Prostate gland (tissue), 2 donors: ENCODE data around the gene ST3GAL2. TPM values are rescaled to one million over a fixed set of nuclear protein-coding genes. Genes with fewer than 3 reads are reported as not detected.

ENCODE experiments used
- DNase-seq: peaks from one replicate; pipeline ENCODE4 v3.0.0-alpha.2; 2019; ENCODE audit warnings: low spot score
- H3K27ac ChIP-seq, 2 donors: fragments of 200-600 bp; sonication (generic); 2 replicates each; pipeline ENCODE4 v1.5.1; 2017 to 2019
- H3K27me3 ChIP-seq: fragments of 200-600 bp; sonication (generic); replicated peaks from 2 replicates; pipeline ENCODE4 v1.5.1; 2019; ENCODE audit not compliant: insufficient read depth
- H3K36me3 ChIP-seq, 2 donors: fragments of 200-600 bp; sonication (generic); 1 replicate in 1 of 2; 2 replicates in 1 of 2; pipeline versions ENCODE4 v1.5.1 to v1.8.1; 2017 to 2019
- H3K4me1 ChIP-seq: fragments of 200-600 bp; sonication (generic); replicated peaks from 2 replicates; pipeline ENCODE4 v1.5.1; 2019
- H3K4me3 ChIP-seq, 2 donors: fragments of 200-600 bp; sonication (generic); 2 replicates each; pipeline ENCODE4 v1.5.1; 2017 to 2019
- H3K9me3 ChIP-seq: fragments of 200-600 bp; sonication (generic); 2 replicates; pipeline ENCODE4 v1.5.1; 2017
- POLR2A ChIP-seq: fragments of 450-650 bp; IDR thresholded peaks from one replicate; pipeline ENCODE4 v1.6.1; 2016; ENCODE audit warnings: antibody characterized with exemption, mild to moderate bottlenecking
- POLR2AphosphoS5 ChIP-seq: sonication (generic); formaldehyde crosslinking; IDR thresholded peaks from one replicate; pipeline ENCODE4 v1.6.1; 2017; ENCODE audit warnings: antibody characterized with exemption
- WGBS: methylation state at CpG from one replicate; pipeline ENCODE4 v1.1.5; 2018; 5-methylcytosine and 5-hydroxymethylcytosine counted together
- intact Hi-C: fragments of 100-400 bp; cut with DNase I; formaldehyde crosslinking; loops from one replicate; pipeline ENCODE4 v1.14.2; 2022
- total RNA-seq, 2 donors: library from RNA; depleted of rRNA; stranded (reverse); fragments of >200 nt; gene quantifications; one replicate each; pipeline ENCODE4 v1.1.0, GENCODE V29; 2016
- TF ChIP-seq, protein P1 (sequence below), 4 experiments: fragments of 200-600 bp in 2 of 4; fragments of 450-650 bp in 2 of 4; sonication (generic) in 2 of 4; IDR thresholded peaks; 1 replicate in 3 of 4; 2 replicates in 1 of 4; pipeline ENCODE4 v1.5.1; 2016 to 2019; ENCODE audit warnings: antibody characterized with exemption in 4 of 4, mild to moderate bottlenecking in 2 of 4, moderate library complexity in 2 of 4

The ST3GAL2 gene
- total RNA-seq, 2 donors from 2014 or later: 8.7 to 54.5 TPM

DNA sequence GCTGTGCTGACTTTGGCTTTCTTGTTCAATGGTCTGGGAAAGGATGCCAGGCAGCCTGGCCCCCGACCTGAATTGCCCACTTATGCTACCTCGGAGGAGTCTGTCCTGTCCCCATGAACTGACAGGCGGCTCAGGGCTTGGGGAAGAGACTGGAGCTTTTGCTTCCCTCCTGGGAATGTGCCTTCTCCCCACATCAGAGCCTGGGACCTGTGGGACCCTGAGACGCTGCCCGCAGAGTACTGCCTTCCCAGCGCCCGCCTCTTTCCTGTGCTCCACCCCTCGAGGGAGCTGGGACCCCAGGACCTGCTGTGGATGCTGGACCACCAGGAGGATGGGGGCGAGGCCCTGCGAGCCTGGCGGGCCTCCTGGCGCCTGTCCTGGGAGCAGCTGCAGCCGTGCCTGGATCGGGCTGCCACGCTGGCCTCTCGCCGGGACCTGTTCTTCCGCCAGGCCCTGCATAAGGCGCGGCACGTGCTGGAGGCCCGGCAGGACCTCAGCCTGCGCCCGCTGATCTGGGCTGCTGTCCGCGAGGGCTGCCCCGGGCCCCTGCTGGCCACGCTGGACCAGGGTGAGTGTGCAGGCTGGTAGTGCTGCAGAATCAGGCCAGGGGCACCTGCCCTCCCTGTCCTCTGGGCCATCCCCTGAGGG is 34.0 kb upstream of the ST3GAL2 start:
- Histone ChIP-seq H3K4me3 (no peak overlapping the region), H3K9me3 (no peaks in the 10 kb centered on the region), H3K27me3 (no peaks in the 10 kb centered on the region), H3K36me3 (peaks cover 0 to 3% of the 10 kb centered on the region in 2 donors), H3K27ac (no peak overlapping the region), H3K4me1 (no peaks in the 10 kb centered on the region)
- 81% methylated on average over 28 of the region's 28 CpGs for WGBS
- no peak for DNase-seq
- TF ChIP-seq POLR2A (no peak), POLR2AphosphoS5 (no peak)
- TF ChIP-seq, protein P1, sequence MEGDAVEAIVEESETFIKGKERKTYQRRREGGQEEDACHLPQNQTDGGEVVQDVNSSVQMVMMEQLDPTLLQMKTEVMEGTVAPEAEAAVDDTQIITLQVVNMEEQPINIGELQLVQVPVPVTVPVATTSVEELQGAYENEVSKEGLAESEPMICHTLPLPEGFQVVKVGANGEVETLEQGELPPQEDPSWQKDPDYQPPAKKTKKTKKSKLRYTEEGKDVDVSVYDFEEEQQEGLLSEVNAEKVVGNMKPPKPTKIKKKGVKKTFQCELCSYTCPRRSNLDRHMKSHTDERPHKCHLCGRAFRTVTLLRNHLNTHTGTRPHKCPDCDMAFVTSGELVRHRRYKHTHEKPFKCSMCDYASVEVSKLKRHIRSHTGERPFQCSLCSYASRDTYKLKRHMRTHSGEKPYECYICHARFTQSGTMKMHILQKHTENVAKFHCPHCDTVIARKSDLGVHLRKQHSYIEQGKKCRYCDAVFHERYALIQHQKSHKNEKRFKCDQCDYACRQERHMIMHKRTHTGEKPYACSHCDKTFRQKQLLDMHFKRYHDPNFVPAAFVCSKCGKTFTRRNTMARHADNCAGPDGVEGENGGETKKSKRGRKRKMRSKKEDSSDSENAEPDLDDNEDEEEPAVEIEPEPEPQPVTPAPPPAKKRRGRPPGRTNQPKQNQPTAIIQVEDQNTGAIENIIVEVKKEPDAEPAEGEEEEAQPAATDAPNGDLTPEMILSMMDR (IDR thresholded peaks at IDR 0.05): no peak
- intact Hi-C loops: no loop called here

GRCh38 chr16:70470927-70471341 is 32.0 kb upstream of the ST3GAL2 start:
- 60% methylated on average over 17 of the region's 17 CpGs for WGBS
- H3K4me3 ChIP-seq: no peak overlapping the region

DNA sequence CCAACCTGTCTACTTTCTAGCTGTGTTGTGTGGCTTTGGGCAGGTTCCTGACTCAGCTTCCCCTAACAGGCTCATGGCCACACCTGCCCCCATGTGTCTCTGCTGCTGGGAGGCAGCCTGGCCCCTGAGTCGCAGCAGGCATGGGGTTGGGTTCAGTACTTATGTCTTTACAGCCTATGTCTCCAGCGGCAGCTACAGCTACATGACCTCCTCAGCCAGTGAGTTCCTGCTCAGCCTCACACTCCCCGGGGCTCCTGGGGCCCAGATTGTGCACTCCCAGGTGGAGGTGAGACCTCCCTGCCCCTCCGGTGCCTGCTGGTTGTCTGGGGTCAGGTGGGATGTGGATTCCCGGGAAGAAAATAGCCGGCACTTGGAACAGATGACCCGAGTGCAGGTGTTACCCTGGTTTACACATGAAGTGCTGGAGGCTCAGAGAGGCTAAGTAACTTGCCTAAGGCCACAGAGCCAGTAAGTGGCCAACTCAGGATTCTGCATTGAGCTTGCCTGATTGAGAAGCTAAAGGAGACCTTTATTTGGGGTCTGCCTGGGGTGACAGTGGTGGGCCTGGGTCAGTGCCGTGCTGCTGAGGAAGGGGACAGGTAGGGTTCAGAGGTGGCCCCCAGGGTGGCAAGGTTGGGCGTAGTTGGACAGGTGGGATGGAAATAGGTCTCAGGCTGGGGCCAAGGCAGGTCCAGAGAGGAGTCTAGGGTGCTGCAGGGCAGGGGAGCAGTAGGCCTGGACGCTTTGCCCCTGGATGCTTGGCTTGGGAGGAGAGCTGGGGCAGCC is 31.4 kb upstream of the ST3GAL2 start:
- WGBS: 89% methylated on average over 10 of the region's 10 CpGs
- intact Hi-C loops: no loop called here
- peaks cover 0 to 3% of the 10 kb centered on the region in 2 donors for H3K36me3 ChIP-seq

More at GRCh38 chr16:70470927-70471341, 32.0 kb upstream of the ST3GAL2 start:
- TF ChIP-seq POLR2AphosphoS5: no peak
- TF ChIP-seq, protein P1 (IDR thresholded peaks at IDR 0.05): peak in 3 of 4 experiments; percentile 29 to 48 (median 47)
- Histone ChIP-seq H3K9me3 (no peaks in the 10 kb centered on the region), H3K36me3 (peaks cover 0 to 3% of the 10 kb centered on the region in 2 donors), H3K4me1 (no peaks in the 10 kb centered on the region), H3K27ac (no peak overlapping the region), H3K27me3 (no peaks in the 10 kb centered on the region)
- intact Hi-C loops: no loop called here
- DNase-seq: no peak

GRCh38 chr16:70468776-70469525 is 30.1 kb upstream of the ST3GAL2 start:
- peaks cover 0 to 3% of the 10 kb centered on the region in 2 donors for H3K36me3 ChIP-seq
- no peaks in the 10 kb centered on the region for H3K9me3 ChIP-seq
- no peaks in the 10 kb centered on the region for H3K4me1 ChIP-seq
- no peak overlapping the region for H3K4me3 ChIP-seq
- WGBS: 95% methylated on average over 16 of the region's 16 CpGs
- TF ChIP-seq POLR2A (no peak), POLR2AphosphoS5 (no peak)
- TF ChIP-seq, protein P1 (IDR thresholded peaks at IDR 0.05): no peak
- H3K27me3 ChIP-seq: no peaks in the 10 kb centered on the region
- no peak for DNase-seq
- no peak overlapping the region for H3K27ac ChIP-seq
- intact Hi-C loops: no loop called here

More for the DNA sequence above, 31.4 kb upstream of the ST3GAL2 start:
- H3K27ac ChIP-seq: no peak overlapping the region
- no peak overlapping the region for H3K4me3 ChIP-seq
- H3K9me3 ChIP-seq: no peaks in the 10 kb centered on the region
- no peaks in the 10 kb centered on the region for H3K4me1 ChIP-seq
- no peaks in the 10 kb centered on the region for H3K27me3 ChIP-seq
- TF ChIP-seq POLR2A (no peak), POLR2AphosphoS5 (no peak)
- TF ChIP-seq, protein P1 (IDR thresholded peaks at IDR 0.05): no peak
- DNase-seq: no peak
